HUDEP-2 (cell line): ENCODE results near the gene ANGPTL2.
"Not testable (repeated sequence)": the region's sequence is repeated elsewhere in the genome, so short reads cannot be mapped to it uniquely, and the experiment has no call there.

Experiments
- DNase-seq, 76 experiments: peaks; one replicate each; lab custom pipeline; 2025; ENCODE audit not compliant: unreplicated experiment in 76 of 76; lab: John Stamatoyannopoulos, UW

The ANGPTL2 gene

DNA sequence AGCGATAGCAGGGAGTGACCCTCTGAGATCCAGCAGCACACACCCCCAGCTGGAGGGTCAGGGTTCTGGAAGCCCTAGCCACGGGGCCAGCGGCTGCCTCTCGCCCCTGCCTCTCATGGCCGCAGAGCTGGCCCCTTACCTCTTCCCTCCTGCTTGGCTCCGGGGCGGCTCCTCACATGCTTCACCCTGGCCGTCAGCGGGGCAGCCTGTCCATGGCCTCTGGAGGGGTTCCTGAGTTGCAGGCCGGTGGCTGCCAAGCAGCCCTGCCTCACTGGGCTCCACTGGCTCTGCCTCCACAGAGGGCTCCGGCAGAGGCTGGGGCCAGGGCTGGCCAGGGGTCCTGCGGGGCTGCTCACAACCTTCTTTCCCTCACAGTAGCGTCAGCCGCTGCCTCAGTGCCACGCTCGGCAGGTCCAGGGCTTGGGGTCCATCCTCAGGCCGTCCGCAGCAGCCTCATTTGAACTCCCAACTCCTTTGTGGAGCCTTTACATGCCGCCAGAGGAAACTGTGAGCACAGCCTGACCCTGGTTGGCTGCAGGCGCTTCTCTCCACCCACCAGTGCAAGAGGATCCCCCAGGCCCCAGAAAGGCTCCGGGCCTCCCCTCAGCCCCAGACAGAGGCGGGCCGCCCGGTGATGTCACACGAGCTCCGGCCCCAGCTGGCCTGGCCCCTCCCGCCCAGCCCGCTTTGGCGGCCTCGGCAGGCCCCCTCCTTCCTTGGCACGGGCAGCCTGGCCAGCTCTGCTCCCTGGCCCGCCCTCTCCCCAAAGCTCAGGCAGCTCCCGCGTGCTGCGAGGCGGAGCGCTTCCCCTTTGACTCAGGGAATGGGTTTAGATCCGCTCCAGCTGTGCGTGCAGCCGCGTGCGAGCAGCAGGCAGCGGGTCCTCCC lies at the start of gene ANGPTL2:
Gene ANGPTL2 (minus strand): TSS at position 460 of the 888 bp plus-strand sequence. CDS start 13,904 bp downstream, outside the sequence.
- DNase-seq = no peak

DNA sequence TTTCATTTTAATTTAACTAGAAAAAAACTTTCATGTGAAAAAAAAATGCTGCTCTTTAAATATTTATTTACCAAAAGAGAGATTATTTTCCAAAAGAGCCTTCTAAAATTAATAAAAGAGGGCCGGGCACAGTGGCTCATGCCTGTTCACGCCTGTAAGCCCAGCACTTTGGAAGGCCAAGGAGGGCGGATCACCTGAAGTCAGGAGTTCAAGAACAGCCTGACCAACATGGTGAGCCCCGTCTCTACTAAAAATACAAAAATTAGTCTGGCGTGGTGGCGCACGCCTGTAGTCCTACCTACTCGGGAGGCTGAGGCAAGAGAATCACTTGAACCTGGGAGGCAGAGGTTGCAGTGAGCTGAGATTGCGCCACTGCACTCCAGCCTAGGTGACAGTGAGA lies 48.9 kb upstream of the ANGPTL2 start:
- not testable (repeated sequence) for DNase-seq

DNA sequence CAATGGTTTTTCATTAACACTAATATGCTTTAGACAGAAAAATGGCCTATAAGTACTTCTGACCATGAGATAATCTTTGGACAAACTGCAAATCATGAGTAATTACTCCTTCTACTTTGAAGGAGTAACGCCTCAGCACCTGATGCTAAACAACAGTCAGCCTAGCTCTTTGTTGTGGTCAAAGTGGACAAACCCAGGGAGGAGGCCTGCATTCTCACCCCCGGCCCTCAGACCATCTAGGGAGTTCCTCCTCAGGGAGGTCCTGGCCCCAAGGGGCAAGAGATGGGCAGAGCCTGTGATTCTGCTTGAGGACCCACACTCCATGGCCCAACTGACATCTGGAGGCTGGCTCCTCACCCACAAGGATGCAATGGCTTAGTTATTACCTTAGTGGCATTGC lies 48.2 kb upstream of the ANGPTL2 start:
- no peak for DNase-seq

GRCh38 chr9:127170103-127170502 lies 47.7 kb upstream of the ANGPTL2 start:
- no peak for DNase-seq

DNA sequence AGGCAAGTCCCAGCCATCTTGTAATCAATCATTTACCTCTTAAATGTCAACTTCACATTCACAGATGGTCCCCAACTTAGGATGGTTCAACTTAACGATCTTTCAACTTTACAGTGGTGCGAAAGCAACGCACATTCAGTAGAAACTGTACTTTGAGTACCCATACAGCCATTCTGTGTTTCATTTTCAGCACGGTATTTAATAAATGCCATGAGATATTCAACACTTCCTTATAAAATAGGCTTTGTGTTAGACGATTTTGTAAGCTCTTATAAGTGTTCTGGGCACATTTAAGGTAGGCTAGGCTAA lies 47.1 kb upstream of the ANGPTL2 start:
- no peak for DNase-seq

GRCh38 chr9:127168756-127169574 lies 46.5 kb upstream of the ANGPTL2 start:
- no peak for DNase-seq

GRCh38 chr9:127167560-127168326 lies 45.3 kb upstream of the ANGPTL2 start:
- DNase-seq = no peak

GRCh38 chr9:127166651-127167524 lies 44.5 kb upstream of the ANGPTL2 start:
- DNase-seq = no peak

DNA sequence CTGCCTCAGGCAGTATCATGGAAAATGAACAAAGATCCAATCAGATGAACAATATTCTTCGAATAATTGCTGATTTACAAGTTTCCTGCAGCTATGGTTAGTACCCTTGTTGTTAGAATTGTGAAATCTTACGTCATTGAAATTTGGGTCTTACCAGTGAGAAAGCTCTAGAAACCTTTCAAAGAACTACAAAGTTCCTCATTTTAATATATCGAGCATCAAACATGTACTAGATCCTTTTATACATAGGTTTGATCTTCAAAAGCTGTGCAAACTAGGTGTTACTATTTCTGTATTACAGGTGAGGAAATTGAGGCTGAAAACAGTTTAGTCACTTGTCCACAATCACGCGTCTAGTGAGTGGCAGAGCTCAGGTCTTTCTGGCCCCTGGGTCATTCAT lies 43.7 kb upstream of the ANGPTL2 start:
- DNase-seq = no peak

GRCh38 chr9:127165116-127165515 lies 42.7 kb upstream of the ANGPTL2 start:
- DNase-seq = no peak

DNA sequence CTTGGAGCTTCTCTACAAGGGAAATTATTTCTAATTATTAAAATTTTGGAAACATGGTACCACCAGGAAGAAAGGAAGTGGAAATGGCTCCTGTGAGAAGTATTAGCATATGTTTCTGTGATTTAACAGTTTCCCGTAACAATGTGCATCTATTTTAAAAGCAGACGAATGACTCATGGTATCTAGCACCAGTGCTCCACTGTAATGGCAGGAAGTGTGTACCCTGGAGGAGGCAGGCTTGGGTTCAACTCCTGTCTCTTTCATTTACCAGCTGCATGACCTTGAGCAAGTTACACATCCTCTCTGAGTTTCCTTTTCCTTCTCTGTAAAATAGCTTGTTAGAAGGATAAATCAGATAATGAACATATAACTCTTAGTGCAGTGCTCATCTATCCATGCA lies 41.0 kb upstream of the ANGPTL2 start:
- no peak for DNase-seq

- DNase-seq = no peak
Measured at GRCh38 chr9:127162864-127163365, 40.5 kb upstream of the ANGPTL2 start.

GRCh38 chr9:127162046-127162863 lies 39.8 kb upstream of the ANGPTL2 start:
- DNase-seq = no peak

DNA sequence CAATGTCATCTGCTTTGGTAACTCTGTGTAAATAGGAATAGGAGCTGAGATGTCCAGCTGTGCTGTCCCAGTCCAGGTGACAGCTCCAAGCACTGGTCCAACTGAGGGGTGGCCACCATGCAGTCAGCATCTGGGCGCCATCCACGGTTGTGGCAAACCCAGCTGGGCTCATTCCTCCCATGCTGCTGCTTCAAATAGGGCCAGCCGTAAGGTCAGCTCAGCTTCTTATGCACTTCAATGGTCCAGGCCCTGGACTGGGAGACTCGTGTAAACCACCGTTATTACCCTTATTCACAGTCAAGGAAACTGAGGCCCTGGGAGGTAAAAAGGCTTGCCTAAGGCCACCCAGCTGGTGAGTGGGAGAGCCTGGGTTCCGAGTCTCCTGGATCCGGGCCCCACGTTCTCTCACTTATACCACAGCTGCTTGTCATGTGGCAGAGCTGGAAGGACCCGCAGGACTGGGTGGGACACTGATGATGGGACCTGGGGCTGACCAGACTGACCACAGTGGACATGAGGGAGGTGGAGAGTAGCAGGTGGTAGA lies 38.7 kb upstream of the ANGPTL2 start:
- DNase-seq = no peak

- no peak for DNase-seq
Measured at GRCh38 chr9:127159949-127160610, 37.6 kb upstream of the ANGPTL2 start.

DNA sequence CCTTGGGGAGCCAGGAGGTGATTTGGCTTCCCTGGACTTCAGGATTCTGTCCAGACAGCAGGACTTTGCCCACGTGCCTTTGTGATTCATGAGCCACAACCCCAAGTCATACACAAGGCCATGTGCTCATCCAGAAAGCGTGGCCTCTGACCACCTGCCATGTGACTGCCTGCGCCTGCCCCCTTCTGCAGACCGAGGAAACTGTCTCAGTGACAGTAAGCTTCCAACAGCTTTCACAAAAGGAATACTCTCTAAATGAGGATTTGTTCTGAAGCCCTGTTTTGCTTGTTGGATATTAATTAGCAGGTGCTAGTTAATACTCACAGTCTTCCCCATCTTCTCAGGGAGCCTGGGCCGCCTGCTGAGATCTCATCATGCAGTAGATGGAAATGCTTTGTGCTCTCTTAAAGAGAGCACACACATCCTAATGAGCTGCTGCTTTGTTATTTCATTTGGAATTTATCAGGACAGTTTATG lies 36.9 kb upstream of the ANGPTL2 start:
- DNase-seq = peak in 1 of 76 experiments; percentile 4

DNA sequence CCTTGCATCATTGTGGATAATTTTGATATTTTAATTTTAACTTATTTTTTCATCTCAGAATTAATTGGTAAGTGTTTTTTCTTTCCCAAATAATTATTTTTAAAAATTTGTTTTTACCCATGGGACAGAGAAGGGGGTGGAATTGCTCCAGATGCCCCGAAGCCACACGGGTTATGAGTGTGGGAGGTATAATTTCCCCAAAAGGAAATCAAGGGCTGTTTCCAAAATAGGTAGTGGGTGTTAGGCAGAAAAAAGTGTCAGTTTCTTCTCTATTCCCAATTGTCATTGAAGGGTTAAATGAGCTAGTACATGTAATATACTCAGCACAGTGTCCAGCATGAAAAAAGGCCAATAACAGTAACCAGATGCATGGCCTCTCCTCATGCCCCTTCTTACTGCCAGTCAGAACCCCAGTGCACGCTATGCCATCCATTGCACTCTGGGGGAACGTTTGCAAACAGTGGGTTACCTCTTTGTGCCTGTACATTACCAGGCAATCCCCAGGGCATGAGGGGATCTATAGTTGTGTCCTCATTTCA lies 36.4 kb upstream of the ANGPTL2 start:
- no peak for DNase-seq
